ENCODE results near the gene MAD1L1.

GRCh38 chr7:1947586-1948217 lies 285.0 kb downstream of the MAD1L1 start:
- TF ChIP-seq CTCF (IDR thresholded peaks at IDR 0.05): no peak
- TF ChIP-seq POLR2A (IDR thresholded peaks at IDR 0.05): no peak
